ENCODE measurements around the gene KLK11.

GRCh38 chr19:50979758-50980157 is 46.7 kb downstream of the KLK11 start:
- no peak for TF ChIP-seq EZH2 (IDR thresholded peaks at IDR 0.05; ENCODE audit: borderline replicate concordance, insufficient read depth, low read depth, low read length, poor library complexity, severe bottlenecking)
- TF ChIP-seq CTCF (IDR thresholded peaks at IDR 0.05): no peak

Data from B cell (primary cell).